Peyer's patch (tissue), 4 donors: Measurements from ENCODE around the gene NVL. TPM values are rescaled to one million over a fixed set of nuclear protein-coding genes. Genes with fewer than 3 reads are reported as not detected.

Source experiments
- DNase-seq, 3 donors: peaks; one replicate each; pipeline ENCODE4 v3.0.0-alpha.2; 2017 to 2019
- H3K27ac ChIP-seq, 4 donors: fragments of 200-600 bp; sonication (generic); one replicate each; pipeline ENCODE4 v1.5.1; 2016 to 2019
- H3K27me3 ChIP-seq, 2 donors: fragments of 200-600 bp; sonication (generic); one replicate each; pipeline ENCODE4 v1.5.1; 2019
- H3K36me3 ChIP-seq, 3 donors: fragments of 200-600 bp; sonication (generic); one replicate each; pipeline ENCODE4 v1.5.1; 2016 to 2019
- H3K4me1 ChIP-seq, 4 donors: fragments of 200-600 bp; sonication (generic); one replicate each; pipeline ENCODE4 v1.5.1; 2016 to 2019
- H3K4me3 ChIP-seq, 4 donors: fragments of 200-600 bp; sonication (generic); 1 replicate in 3 of 4; 2 replicates in 1 of 4; pipeline ENCODE4 v1.5.1; 2016 to 2019; ENCODE audit warnings: mild to moderate bottlenecking in 1 of 4
- H3K9me3 ChIP-seq, 4 donors: fragments of 200-600 bp; sonication (generic); one replicate each; pipeline ENCODE4 v1.5.1; 2016 to 2019; ENCODE audit warnings: mild to moderate bottlenecking in 1 of 4
- CTCF ChIP-seq, 6 experiments: fragments of 450-650 bp in 4 of 6; fragments of 200-600 bp in 2 of 6; sonication (generic) in 1 of 6; IDR thresholded peaks; one replicate each; pipeline ENCODE4 v1.5.1; 2017 to 2019; ENCODE audit warnings: antibody characterized with exemption in 6 of 6, mild to moderate bottlenecking in 3 of 6, moderate library complexity in 1 of 6
- POLR2A ChIP-seq, 2 donors: fragments of 450-650 bp; IDR thresholded peaks; one replicate each; pipeline ENCODE4 v1.5.1; 2017; ENCODE audit warnings: antibody characterized with exemption in 2 of 2, mild to moderate bottlenecking in 2 of 2, moderate library complexity in 2 of 2
- total RNA-seq, 4 donors: library from RNA; depleted of rRNA; stranded (reverse); fragments of >200 nt; gene quantifications; one replicate each; pipeline ENCODE4 v1.1.0, GENCODE V29; 2016

Gene NVL
- total RNA-seq, 4 donors from 2014 or later = 26.6 to 96.6 (median 38.3) TPM

- TF ChIP-seq POLR2A (IDR thresholded peaks at IDR 0.05) (no peak), CTCF (IDR thresholded peaks at IDR 0.05) (no peak)
- H3K27ac ChIP-seq = no peak overlapping the region
- H3K4me3 ChIP-seq = no peak overlapping the region
- H3K4me1 ChIP-seq = peaks cover 0 to 9% (median 0%) of the 10 kb centered on the region in 4 donors
- DNase-seq = no peak
- no peaks in the 10 kb centered on the region for H3K27me3 ChIP-seq
- peaks cover 0 to 13% (median 9%) of the 10 kb centered on the region in 4 donors for H3K9me3 ChIP-seq
- no peaks in the 10 kb centered on the region for H3K36me3 ChIP-seq
Observed at GRCh38 chr1:224339442-224340033, 9.6 kb upstream of the NVL start.

GRCh38 chr1:224338150-224338838 is 8.3 kb upstream of the NVL start:
- Histone ChIP-seq H3K36me3 (no peaks in the 10 kb centered on the region), H3K27me3 (no peaks in the 10 kb centered on the region), H3K27ac (no peak overlapping the region), H3K9me3 (peaks cover 0 to under 1% (median 0%) of the 10 kb centered on the region in 4 donors), H3K4me3 (no peak overlapping the region), H3K4me1 (peaks cover 0 to 9% (median 0%) of the 10 kb centered on the region in 4 donors)
- DNase-seq = no peak
- TF ChIP-seq POLR2A (IDR thresholded peaks at IDR 0.05) = no peak
- no peak for TF ChIP-seq CTCF (IDR thresholded peaks at IDR 0.05)

GRCh38 chr1:224333939-224334786 is 4.2 kb upstream of the NVL start:
- no peak for DNase-seq
- Histone ChIP-seq H3K27me3 (no peaks in the 10 kb centered on the region), H3K4me3 (no peak overlapping the region)

GRCh38 chr1:224333309-224333926 is 3.4 kb upstream of the NVL start:
- Histone ChIP-seq H3K4me1 (peaks cover 0 to 10% (median 2%) of the 10 kb centered on the region in 4 donors), H3K36me3 (no peaks in the 10 kb centered on the region), H3K27me3 (no peaks in the 10 kb centered on the region), H3K27ac (no peak overlapping the region), H3K9me3 (no peaks in the 10 kb centered on the region), H3K4me3 (no peak overlapping the region)
- no peak for DNase-seq
- TF ChIP-seq CTCF (IDR thresholded peaks at IDR 0.05) = peak; percentile 20 to 90 (median 88)
- TF ChIP-seq POLR2A (IDR thresholded peaks at IDR 0.05) = no peak

More at GRCh38 chr1:224333939-224334786, 4.2 kb upstream of the NVL start:
- Histone ChIP-seq H3K36me3 (no peaks in the 10 kb centered on the region), H3K27ac (no peak overlapping the region), H3K4me1 (peaks cover 0 to 2% (median 0%) of the 10 kb centered on the region in 4 donors), H3K9me3 (no peaks in the 10 kb centered on the region)
- TF ChIP-seq CTCF (IDR thresholded peaks at IDR 0.05) = no peak
- TF ChIP-seq POLR2A (IDR thresholded peaks at IDR 0.05) = no peak

- no peak for DNase-seq
Observed at GRCh38 chr1:224331824-224332223, 1.9 kb upstream of the NVL start.

More at GRCh38 chr1:224331824-224332223, 1.9 kb upstream of the NVL start:
- no peak for TF ChIP-seq POLR2A (IDR thresholded peaks at IDR 0.05)
- H3K27me3 ChIP-seq = no peaks in the 10 kb centered on the region
- no peak overlapping the region for H3K27ac ChIP-seq
- H3K4me3 ChIP-seq = no peak overlapping the region
- H3K9me3 ChIP-seq = no peaks in the 10 kb centered on the region
- H3K4me1 ChIP-seq = peaks cover 0 to 12% (median 2%) of the 10 kb centered on the region in 4 donors
- H3K36me3 ChIP-seq = no peaks in the 10 kb centered on the region
